GM23338 (cell line): ENCODE results near the gene ASB11. TPM values are rescaled to one million over a fixed set of nuclear protein-coding genes. Genes with fewer than 3 reads are reported as not detected.

Source experiments
- ATAC-seq: fragments of 200-7000 bp; cut with Tn5 transposase; 3 replicates; pipeline ENCODE4 v1.9.1; 2020
- DNase-seq: peaks from one replicate; pipeline ENCODE4 v3.0.0-alpha.2; 2015; ENCODE audit warnings: low spot score
- H2AFZ ChIP-seq: fragments of 200-600 bp; sonication (generic); 2 replicates; pipeline ENCODE4 v1.8.0; 2016; ENCODE audit warnings: antibody characterized with exemption, mild to moderate bottlenecking, moderate library complexity
- H3F3A ChIP-seq: fragments of 200-600 bp; sonication (generic); replicated peaks from 2 replicates; pipeline ENCODE4 v1.8.0; 2017; ENCODE audit warnings: antibody characterized with exemption, mixed run types, low read depth
- H3K27ac ChIP-seq: fragments of 200-600 bp; sonication (generic); 2 replicates; pipeline ENCODE4 v1.6.1; 2016; ENCODE audit warnings: low read depth
- H3K27me3 ChIP-seq: fragments of 200-600 bp; sonication (generic); 2 replicates; pipeline ENCODE4 v1.8.0; 2016; ENCODE audit warnings: mild to moderate bottlenecking, mixed run types, moderate library complexity; ENCODE audit not compliant: insufficient read depth
- H3K36me3 ChIP-seq: fragments of 200-600 bp; sonication (generic); 2 replicates; pipeline ENCODE4 v1.8.0; 2016; ENCODE audit warnings: mild to moderate bottlenecking; ENCODE audit not compliant: insufficient read depth
- H3K4me1 ChIP-seq: fragments of 200-600 bp; sonication (generic); 2 replicates; pipeline ENCODE4 v1.8.0; 2016; ENCODE audit warnings: mild to moderate bottlenecking, moderate library complexity; ENCODE audit not compliant: insufficient read depth
- H3K4me2 ChIP-seq: fragments of 200-600 bp; sonication (generic); 2 replicates; pipeline ENCODE4 v1.7.1; 2017; ENCODE audit warnings: mixed run types
- H3K4me3 ChIP-seq: fragments of 200-600 bp; sonication (generic); 2 replicates; pipeline ENCODE4 v1.6.1; 2016; ENCODE audit warnings: mixed run types
- H3K79me2 ChIP-seq: fragments of 200-600 bp; sonication (generic); replicated peaks from 2 replicates; pipeline ENCODE4 v1.8.0; 2017; ENCODE audit warnings: mild to moderate bottlenecking; ENCODE audit not compliant: insufficient read depth
- H3K9me2 ChIP-seq: fragments of 200-600 bp; sonication (generic); 2 replicates; pipeline ENCODE4 v1.8.0; 2017; ENCODE audit not compliant: insufficient read depth
- H4K20me1 ChIP-seq: fragments of 200-600 bp; sonication (generic); replicated peaks from 2 replicates; pipeline ENCODE4 v1.8.0; 2017; ENCODE audit warnings: mild to moderate bottlenecking; ENCODE audit not compliant: insufficient read depth
- H3K27ac Mint-ChIP-seq: 2 replicates; pipeline ENCODE4 v1.8.0; 2020; ENCODE audit warnings: inconsistent platforms, mild to moderate bottlenecking, moderate library complexity, mixed read lengths
- H3K27me3 Mint-ChIP-seq: 3 replicates; pipeline ENCODE4 v1.8.0; 2022; ENCODE audit warnings: low read depth, mild to moderate bottlenecking, moderate library complexity, mixed read lengths, inconsistent platforms; ENCODE audit not compliant: insufficient read depth, poor library complexity
- H3K36me3 Mint-ChIP-seq: 3 replicates; pipeline ENCODE4 v1.8.0; 2021; ENCODE audit warnings: low read depth, mild to moderate bottlenecking, inconsistent platforms, moderate library complexity, mixed read lengths
- H3K4me1 Mint-ChIP-seq: 3 replicates; pipeline ENCODE4 v1.8.0; 2020; ENCODE audit warnings: mild to moderate bottlenecking, inconsistent platforms, mixed read lengths
- H3K4me3 Mint-ChIP-seq: 3 replicates; pipeline ENCODE4 v1.8.0; 2021; ENCODE audit warnings: moderate library complexity, mild to moderate bottlenecking, inconsistent platforms, mixed read lengths
- H3K9me3 Mint-ChIP-seq: 3 replicates; pipeline ENCODE4 v1.8.0; 2020; ENCODE audit warnings: moderate library complexity, mild to moderate bottlenecking, inconsistent platforms, mixed read lengths
- CREB1 ChIP-seq: fragments of 250-450 bp; sonication (Bioruptor Pico); IDR thresholded peaks from 2 replicates; pipeline ENCODE4 v1.5.0; 2020; ENCODE audit warnings: low read depth, mild to moderate bottlenecking, moderate library complexity
- CTCF ChIP-seq, 2 experiments: fragments of 200-600 bp in 1 of 2; sonication (generic) in 1 of 2; conservative IDR thresholded peaks; 2 replicates each; pipeline versions ENCODE4 v1.5.1 to v1.6.1; 2016 to 2017; ENCODE audit warnings: antibody characterized with exemption in 2 of 2, low read depth in 2 of 2, mild to moderate bottlenecking in 2 of 2, moderate library complexity in 1 of 2
- ETS1 ChIP-seq: IDR thresholded peaks from 2 replicates; pipeline ENCODE4 v1.6.1; 2016; ENCODE audit warnings: antibody characterized with exemption
- EZH2phosphoT487 ChIP-seq: fragments of 200-600 bp; sonication (generic); IDR thresholded peaks from one replicate; pipeline ENCODE4 v1.8.1; 2018; ENCODE audit warnings: antibody characterized with exemption; ENCODE audit not compliant: unreplicated experiment
- REST ChIP-seq: IDR thresholded peaks from one replicate; pipeline ENCODE4 v1.6.1; 2018; ENCODE audit warnings: antibody characterized with exemption; ENCODE audit not compliant: unreplicated experiment
- STAT1 ChIP-seq: IDR thresholded peaks from one replicate; pipeline ENCODE4 v1.6.1; 2016; ENCODE audit warnings: antibody characterized with exemption; ENCODE audit not compliant: unreplicated experiment
- ZNF114 ChIP-seq: fragments of 250-450 bp; sonication (Bioruptor Pico); IDR thresholded peaks from 2 replicates; pipeline ENCODE4 v1.5.0; 2020; ENCODE audit warnings: mild to moderate bottlenecking, moderate library complexity
- ZNF331 ChIP-seq: fragments of 250-450 bp; sonication (Bioruptor Pico); IDR thresholded peaks from 2 replicates; pipeline ENCODE4 v1.5.0; 2020; ENCODE audit warnings: low read depth, mild to moderate bottlenecking, moderate library complexity
- ZNF462 ChIP-seq: fragments of 250-450 bp; sonication (Bioruptor Pico); IDR thresholded peaks from 2 replicates; pipeline ENCODE4 v1.5.0; 2020; ENCODE audit warnings: mild to moderate bottlenecking, moderate library complexity
- polyA plus RNA-seq: library from polyadenylated mRNA; unstranded; fragments of >200 nt; fragmentation: Nextera tagmentation; extraction: Ambion mirVana; gene quantifications from 2 replicates; pipeline ENCODE4 v1.2.1, GENCODE V29; 2016
- total RNA-seq: library from RNA; depleted of rRNA; stranded (reverse); fragments of >200 nt; shearing (Covaris generic); gene quantifications from 2 replicates; pipeline ENCODE4 v1.2.3, GENCODE V29; 2014

ASB11 gene
- total and polyA plus RNA-seq, 2 experiments from 2014 or later: not detected

- DNase-seq (no peak), ATAC-seq (no peak)
- Histone ChIP-seq H4K20me1 (no peaks in the 10 kb centered on the region), H3K79me2 (no peaks in the 10 kb centered on the region), H3K36me3 (no peaks in the 10 kb centered on the region), H3K27me3 (no peaks in the 10 kb centered on the region), H3K9me2 (no peaks in the 10 kb centered on the region), H3K27ac (no peak overlapping the region), H3K4me1 (no peaks in the 10 kb centered on the region), H3K4me3 (no peak overlapping the region), H2AFZ (no peak overlapping the region), H3K4me2 (no peak overlapping the region), H3F3A (no peaks in the 10 kb centered on the region)
- Mint-ChIP-seq H3K4me3 (no peak overlapping the region), H3K27me3 (no peaks in the 10 kb centered on the region), H3K9me3 (no peaks in the 10 kb centered on the region), H3K27ac (no peak overlapping the region), H3K4me1 (peaks cover 11% of the 10 kb centered on the region; the same call in 2 of the 3 replicates), H3K36me3 (no peaks in the 10 kb centered on the region)
- TF ChIP-seq ZNF331 (CRISPR knock-in tag): no peak
- no peak for TF ChIP-seq ZNF114 (CRISPR knock-in tag)
Measured at GRCh38 chrX:15298780-15299179, 16.7 kb downstream of the ASB11 start.

- no peaks in the 10 kb centered on the region for H3K27me3 Mint-ChIP-seq
- no peaks in the 10 kb centered on the region for H3K4me1 ChIP-seq
- no peak for TF ChIP-seq ETS1
- TF ChIP-seq ZNF462 (CRISPR knock-in tag): no peak
- no peak for TF ChIP-seq CTCF (conservative IDR thresholded peaks at IDR 0.05; ENCODE audit: low read depth in 2 of 2)
- no peak for TF ChIP-seq ZNF114 (CRISPR knock-in tag)
- no peak for TF ChIP-seq REST
- no peak for TF ChIP-seq ZNF331 (CRISPR knock-in tag)
- TF ChIP-seq STAT1: no peak
- no peak for TF ChIP-seq EZH2phosphoT487
- no peak for TF ChIP-seq CREB1 (CRISPR knock-in tag)
Measured at GRCh38 chrX:15298201-15298600, 17.2 kb downstream of the ASB11 start.

More at GRCh38 chrX:15298201-15298600, 17.2 kb downstream of the ASB11 start:
- ATAC-seq (no peak), DNase-seq (no peak)
- Histone ChIP-seq H3K27me3 (no peaks in the 10 kb centered on the region), H3K4me3 (no peak overlapping the region), H3K79me2 (no peaks in the 10 kb centered on the region), H4K20me1 (no peaks in the 10 kb centered on the region), H3K36me3 (no peaks in the 10 kb centered on the region), H3F3A (no peaks in the 10 kb centered on the region), H2AFZ (no peak overlapping the region), H3K9me2 (no peaks in the 10 kb centered on the region), H3K4me2 (no peak overlapping the region), H3K27ac (no peak overlapping the region)
- Mint-ChIP-seq H3K9me3 (no peaks in the 10 kb centered on the region), H3K4me1 (peaks cover 11% of the 10 kb centered on the region; the same call in 2 of the 3 replicates), H3K4me3 (no peak overlapping the region), H3K36me3 (no peaks in the 10 kb centered on the region), H3K27ac (no peak overlapping the region)
